Duodenal mucosa (tissue), 2 donors: Measurements from ENCODE around the gene MDFIC.
A peak's percentile ranks its signal among the peaks of the same experiment; 100 is the strongest.

Experiments used
- H3K27ac ChIP-seq: one replicate; pipeline ENCODE4 v1.7.0; 2013; ENCODE audit warnings: low read depth, low read length
- H3K27me3 ChIP-seq, 2 donors: one replicate each; pipeline ENCODE4 v1.7.0; 2013; ENCODE audit warnings: low read length in 2 of 2, control low read depth in 1 of 2; ENCODE audit not compliant: insufficient read depth in 2 of 2, control insufficient read depth in 1 of 2
- H3K36me3 ChIP-seq, 2 donors: one replicate each; pipeline ENCODE4 v1.7.0; 2013; ENCODE audit warnings: low read length in 2 of 2, control low read depth in 1 of 2; ENCODE audit not compliant: insufficient read depth in 2 of 2, control insufficient read depth in 1 of 2
- H3K4me1 ChIP-seq, 2 donors: one replicate each; pipeline ENCODE4 v1.7.0; 2013; ENCODE audit warnings: low read length in 2 of 2, control low read depth in 1 of 2; ENCODE audit not compliant: insufficient read depth in 2 of 2, control insufficient read depth in 1 of 2
- H3K4me3 ChIP-seq, 2 donors: one replicate each; pipeline ENCODE4 v1.7.0; 2013; ENCODE audit warnings: low read length in 2 of 2, low read depth in 1 of 2
- H3K9ac ChIP-seq, 2 donors: one replicate each; pipeline ENCODE4 v1.7.0; 2013; ENCODE audit warnings: low read length in 2 of 2, low read depth in 1 of 2
- H3K9me3 ChIP-seq, 2 donors: one replicate each; pipeline ENCODE4 v1.7.0; 2013; ENCODE audit warnings: low read length in 2 of 2, control low read depth in 1 of 2; ENCODE audit not compliant: control insufficient read depth in 1 of 2

MDFIC gene

DNA sequence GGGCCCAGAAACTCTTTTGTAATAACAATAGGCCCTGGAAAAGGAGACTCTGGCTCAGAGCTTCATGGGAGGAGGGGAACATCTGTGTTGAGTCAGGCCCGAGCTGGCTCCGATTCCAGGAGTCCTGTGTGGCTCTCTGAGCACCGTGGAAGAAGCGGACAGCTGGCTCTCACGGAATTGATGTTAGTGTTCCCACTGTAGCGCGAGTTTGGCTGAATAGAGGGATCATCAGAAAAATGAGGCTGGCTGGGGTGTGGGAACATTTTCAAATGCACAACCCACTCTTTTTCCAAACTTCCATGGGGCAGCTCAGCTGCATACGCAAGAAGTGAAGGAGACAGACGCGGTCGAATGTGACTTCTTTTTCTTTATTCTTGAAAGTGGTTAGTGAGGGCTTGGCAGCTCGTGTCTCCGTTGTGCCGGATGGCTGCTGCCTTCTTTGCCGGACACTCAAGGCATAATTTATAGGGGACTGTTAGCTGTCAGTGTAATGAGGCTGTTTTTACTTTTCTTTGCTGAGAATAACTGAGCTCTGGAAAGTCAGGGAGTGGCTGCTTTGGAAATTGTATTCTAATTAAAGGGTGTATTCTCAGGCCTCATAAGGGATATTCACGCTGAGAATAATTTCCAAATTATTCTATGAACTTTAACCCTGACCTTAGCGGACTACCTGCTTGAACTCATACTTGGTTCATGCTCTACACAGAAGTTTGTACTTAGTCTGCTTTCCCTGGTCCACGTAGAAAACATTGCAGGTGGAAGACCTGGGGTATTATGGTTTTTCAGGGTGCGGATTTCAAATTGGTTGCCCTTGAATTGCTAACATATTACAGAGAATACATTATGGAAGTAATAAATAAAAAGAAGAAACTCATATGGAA, 23.1 kb downstream of the MDFIC start:
- Histone ChIP-seq H3K9ac (no peak overlapping the region), H3K4me1 (no peaks in the 10 kb centered on the region), H3K9me3 (no peaks in the 10 kb centered on the region), H3K36me3 (no peaks in the 10 kb centered on the region), H3K27ac (no peak overlapping the region), H3K27me3 (no peaks in the 10 kb centered on the region), H3K4me3 (peak overlapping the region in 1 of 2 donors; percentile 7)

DNA sequence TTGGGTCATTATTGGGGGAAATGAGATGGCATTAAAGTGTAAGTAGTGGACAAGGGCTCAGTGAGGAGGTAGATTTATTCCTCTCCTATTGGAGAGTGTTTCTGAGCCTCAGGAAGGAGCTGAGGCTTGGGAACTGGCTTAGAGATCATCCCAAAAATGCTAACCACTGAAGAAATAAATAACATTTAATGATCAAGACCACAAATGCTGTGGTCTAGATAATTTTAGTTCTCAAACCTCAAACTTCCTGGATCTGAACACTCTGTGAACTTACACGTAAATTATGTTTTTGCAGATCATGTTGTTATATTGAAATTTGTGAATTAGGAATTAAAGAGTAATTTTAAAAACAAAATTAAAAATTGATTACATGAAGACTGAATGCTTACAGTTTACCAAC, 27.3 kb downstream of the MDFIC start:
- no peaks in the 10 kb centered on the region for H3K9me3 ChIP-seq
- H3K4me1 ChIP-seq = no peaks in the 10 kb centered on the region
- H3K27ac ChIP-seq = no peak overlapping the region
- no peak overlapping the region for H3K9ac ChIP-seq
- no peaks in the 10 kb centered on the region for H3K36me3 ChIP-seq
- H3K4me3 ChIP-seq = no peak overlapping the region
- no peaks in the 10 kb centered on the region for H3K27me3 ChIP-seq

DNA sequence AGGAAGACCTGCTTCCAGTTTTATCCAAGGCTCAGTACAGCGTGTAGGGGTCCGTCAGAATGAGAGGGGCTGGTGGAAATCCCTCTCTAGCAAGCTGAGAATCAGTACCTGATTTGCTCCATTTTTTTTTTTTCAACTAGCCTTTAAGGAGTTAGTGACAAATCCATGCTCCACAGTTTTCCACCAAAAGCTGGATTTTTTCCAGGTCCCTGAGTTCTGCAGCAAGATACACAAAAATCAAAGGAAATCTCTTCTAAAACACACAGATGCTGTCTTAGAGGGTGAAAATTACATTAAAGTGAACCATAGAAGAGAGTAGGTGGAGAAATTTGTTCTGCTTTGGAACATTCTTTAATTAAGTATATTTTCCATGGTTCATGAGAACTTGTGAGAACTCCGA, 30.4 kb downstream of the MDFIC start:
- H3K36me3 ChIP-seq = no peaks in the 10 kb centered on the region
- no peaks in the 10 kb centered on the region for H3K4me1 ChIP-seq
- no peak overlapping the region for H3K27ac ChIP-seq
- no peaks in the 10 kb centered on the region for H3K27me3 ChIP-seq
- no peaks in the 10 kb centered on the region for H3K9me3 ChIP-seq
- no peak overlapping the region for H3K4me3 ChIP-seq
- no peak overlapping the region for H3K9ac ChIP-seq

- Histone ChIP-seq H3K9me3 (no peaks in the 10 kb centered on the region), H3K27me3 (no peaks in the 10 kb centered on the region), H3K27ac (no peak overlapping the region), H3K36me3 (no peaks in the 10 kb centered on the region), H3K4me1 (no peaks in the 10 kb centered on the region), H3K9ac (no peak overlapping the region), H3K4me3 (no peak overlapping the region)
Observed at GRCh38 chr7:114953724-114954123, 31.8 kb downstream of the MDFIC start.

DNA sequence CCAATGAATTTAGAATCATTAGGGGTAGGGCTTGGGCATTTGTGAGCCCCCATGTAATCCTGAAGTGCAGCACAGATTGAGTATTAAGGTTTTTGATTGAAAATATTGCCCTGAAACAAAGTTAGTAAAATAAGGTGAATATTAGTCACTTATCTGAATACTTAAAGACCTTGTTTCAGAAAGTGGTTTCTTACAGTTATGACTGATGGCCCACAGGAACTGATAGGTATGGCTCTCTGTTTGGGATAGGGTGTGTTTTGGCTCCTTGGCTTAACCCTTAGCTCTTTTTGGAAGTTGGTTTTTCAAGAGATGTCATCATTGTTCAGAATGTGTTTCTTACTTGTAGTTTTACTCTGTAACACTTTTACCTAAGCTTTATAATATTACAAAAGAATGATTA, 34.8 kb downstream of the MDFIC start:
- no peaks in the 10 kb centered on the region for H3K4me1 ChIP-seq
- no peaks in the 10 kb centered on the region for H3K9me3 ChIP-seq
- H3K27ac ChIP-seq = no peak overlapping the region
- no peak overlapping the region for H3K4me3 ChIP-seq
- H3K36me3 ChIP-seq = no peaks in the 10 kb centered on the region
- no peaks in the 10 kb centered on the region for H3K27me3 ChIP-seq
- no peak overlapping the region for H3K9ac ChIP-seq

- no peak overlapping the region for H3K9ac ChIP-seq
- no peaks in the 10 kb centered on the region for H3K9me3 ChIP-seq
- H3K36me3 ChIP-seq = no peaks in the 10 kb centered on the region
- H3K4me3 ChIP-seq = no peak overlapping the region
- H3K27ac ChIP-seq = no peak overlapping the region
- H3K27me3 ChIP-seq = no peaks in the 10 kb centered on the region
- no peaks in the 10 kb centered on the region for H3K4me1 ChIP-seq
Observed at GRCh38 chr7:114957444-114957843, 35.5 kb downstream of the MDFIC start.

DNA sequence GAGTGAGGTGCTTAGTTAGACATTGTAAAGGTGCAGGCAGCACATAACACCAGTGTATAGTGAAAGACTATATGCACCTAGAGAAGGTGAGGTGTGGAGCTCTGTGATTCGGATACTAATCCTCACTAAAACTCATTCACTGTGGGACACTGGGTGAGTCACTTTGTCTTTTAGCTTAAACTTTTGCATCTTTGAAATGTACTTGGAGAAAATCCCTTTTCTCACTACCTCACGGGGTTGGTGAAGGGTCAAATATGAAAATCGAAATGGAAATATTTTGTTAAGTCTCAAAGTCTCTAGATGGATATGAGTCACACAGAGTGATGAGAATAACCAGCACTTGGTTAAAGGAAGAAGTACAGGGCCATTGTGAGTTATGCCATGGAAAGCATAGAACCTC, 38.0 kb downstream of the MDFIC start:
- H3K4me3 ChIP-seq = no peak overlapping the region
- no peak overlapping the region for H3K27ac ChIP-seq
- H3K27me3 ChIP-seq = no peaks in the 10 kb centered on the region
- no peaks in the 10 kb centered on the region for H3K9me3 ChIP-seq
- H3K36me3 ChIP-seq = no peaks in the 10 kb centered on the region
- no peaks in the 10 kb centered on the region for H3K4me1 ChIP-seq
- H3K9ac ChIP-seq = no peak overlapping the region

DNA sequence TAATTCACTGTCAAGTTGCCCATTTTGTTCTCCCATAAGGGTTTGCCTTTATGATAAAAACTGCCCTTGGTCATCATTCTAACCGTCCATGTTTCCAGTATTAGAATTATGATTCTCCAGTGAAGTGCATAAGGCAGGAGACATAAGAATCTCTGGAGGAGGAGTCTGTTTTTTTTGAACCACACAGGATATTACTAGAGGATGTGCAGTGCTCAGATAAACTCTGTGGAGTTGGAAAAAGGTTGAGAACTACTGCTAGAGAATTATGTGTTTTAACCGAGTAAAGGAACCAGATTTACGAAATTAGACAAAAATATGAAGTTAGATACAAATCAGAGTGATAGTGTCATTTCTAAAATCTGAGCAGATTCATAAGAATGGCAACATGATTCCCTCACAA, 40.5 kb downstream of the MDFIC start:
- Histone ChIP-seq H3K9ac (no peak overlapping the region), H3K27me3 (no peaks in the 10 kb centered on the region), H3K9me3 (no peaks in the 10 kb centered on the region), H3K36me3 (no peaks in the 10 kb centered on the region), H3K4me1 (no peaks in the 10 kb centered on the region), H3K4me3 (no peak overlapping the region), H3K27ac (no peak overlapping the region)

DNA sequence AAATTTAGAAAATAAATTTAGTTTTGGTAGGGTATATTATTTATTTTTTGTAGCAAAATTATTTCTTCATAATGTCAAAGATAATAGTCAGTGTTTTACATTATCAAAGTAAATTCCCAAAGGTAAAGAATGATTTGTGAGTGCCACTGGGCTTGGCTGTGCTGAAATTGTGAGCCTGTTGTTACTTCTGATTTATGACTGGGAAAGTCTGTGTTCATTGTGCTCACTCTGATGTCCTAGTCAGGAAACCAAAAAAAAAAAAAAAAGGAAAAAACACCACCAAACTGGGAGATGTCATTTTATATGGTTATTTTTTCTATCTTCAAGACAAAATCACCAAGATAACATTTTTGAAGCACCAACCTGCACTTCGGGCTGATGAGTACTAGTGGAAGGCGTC, 44.3 kb downstream of the MDFIC start:
- Histone ChIP-seq H3K9ac (no peak overlapping the region), H3K4me3 (no peak overlapping the region), H3K9me3 (no peaks in the 10 kb centered on the region), H3K27me3 (no peaks in the 10 kb centered on the region), H3K4me1 (no peaks in the 10 kb centered on the region), H3K27ac (no peak overlapping the region), H3K36me3 (no peaks in the 10 kb centered on the region)

- Histone ChIP-seq H3K27ac (no peak overlapping the region), H3K4me1 (no peaks in the 10 kb centered on the region), H3K9me3 (no peaks in the 10 kb centered on the region), H3K4me3 (no peak overlapping the region), H3K9ac (no peak overlapping the region), H3K36me3 (no peaks in the 10 kb centered on the region), H3K27me3 (no peaks in the 10 kb centered on the region)
Observed at GRCh38 chr7:114969096-114969495, 47.2 kb downstream of the MDFIC start.
